Activated CD4-positive, alpha-beta T cell treated with anti-CD3 and anti-CD28 coated beads, Interleukin-2, amount 50 U/mL, for 1 hour (primary cell): ENCODE results near the gene RHCE.
"Not testable (repeated sequence)": the region's sequence is repeated elsewhere in the genome, so short reads cannot be mapped to it uniquely, and the experiment has no call there.

Experiments used
- DNase-seq: peaks from one replicate; pipeline ENCODE4 v3.0.0-alpha.2; 2020

The RHCE gene

DNA sequence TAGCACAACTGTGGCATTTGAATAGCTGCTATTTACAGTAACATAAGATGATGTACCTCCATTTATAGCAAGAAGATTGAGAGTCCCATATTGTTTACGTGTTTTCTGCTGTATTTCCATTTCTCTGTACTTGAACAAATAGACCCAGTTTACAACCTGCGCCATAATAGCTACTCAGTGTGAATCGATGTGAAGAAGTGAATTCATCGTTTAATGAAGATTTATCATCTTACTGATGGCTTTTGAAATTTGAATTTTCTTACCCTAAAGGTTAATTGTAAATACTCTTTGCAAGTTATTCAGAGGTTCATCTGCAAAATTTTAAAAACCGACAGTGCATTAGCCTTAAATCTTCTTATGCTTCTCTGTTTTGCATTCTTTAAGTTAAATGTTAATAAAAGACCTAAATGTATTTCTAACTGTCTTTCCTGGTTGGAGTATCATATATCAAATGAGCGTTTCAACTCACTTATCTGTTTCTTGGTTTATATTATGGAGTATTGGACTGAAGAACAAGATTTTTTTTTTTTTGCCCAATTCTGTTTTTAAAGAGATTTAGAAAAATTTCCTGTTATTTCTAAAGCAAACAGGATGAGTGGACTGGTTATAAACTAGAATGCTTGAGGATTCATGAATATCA lies 12.2 kb upstream of the RHCE start:
- no peak for DNase-seq

DNA sequence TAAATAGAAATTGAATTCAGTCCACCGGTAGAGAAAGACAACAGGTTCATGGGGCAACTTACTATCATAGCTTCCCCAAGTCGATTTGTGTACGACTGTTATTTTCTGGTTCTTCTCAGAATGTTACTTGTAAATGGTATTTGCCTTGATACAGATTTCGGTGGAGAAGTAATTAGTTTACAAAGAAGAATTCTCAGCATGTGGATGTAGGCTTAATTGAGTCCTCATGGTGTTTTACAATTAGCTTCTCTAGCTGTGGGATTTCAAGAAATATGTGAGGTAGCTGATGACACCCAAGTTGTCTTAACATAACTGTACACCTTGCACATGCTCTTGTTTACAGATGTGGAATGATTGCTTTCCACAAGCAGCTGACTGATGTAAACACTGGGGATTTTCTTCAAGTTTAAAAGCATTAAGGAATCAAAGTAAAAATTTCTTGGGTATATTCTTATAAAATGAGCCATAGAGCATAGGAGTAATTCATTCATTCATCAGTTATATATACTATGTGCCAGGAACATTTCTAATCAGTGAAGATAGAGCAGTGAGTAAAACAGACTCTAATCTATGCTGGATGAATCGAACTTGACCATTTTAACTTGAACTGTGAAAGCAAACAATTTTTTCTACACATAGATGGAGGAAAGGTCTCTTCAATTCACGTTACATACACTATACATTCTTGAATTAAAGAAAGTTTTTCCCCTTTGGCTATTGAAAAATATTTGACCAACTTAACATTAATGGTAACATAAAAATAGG lies 11.5 kb upstream of the RHCE start:
- no peak for DNase-seq

- no peak for DNase-seq
Measured at GRCh38 chr1:25430967-25431881, 10.6 kb upstream of the RHCE start.

GRCh38 chr1:25430073-25430966 lies 9.7 kb upstream of the RHCE start, which contains the start of gene MACO1:
Gene MACO1, plus strand, starts transcription at chr1:25430897. Its CDS starts 202 bp downstream, at chr1:25431099.
- peak; percentile 96 for DNase-seq

DNA sequence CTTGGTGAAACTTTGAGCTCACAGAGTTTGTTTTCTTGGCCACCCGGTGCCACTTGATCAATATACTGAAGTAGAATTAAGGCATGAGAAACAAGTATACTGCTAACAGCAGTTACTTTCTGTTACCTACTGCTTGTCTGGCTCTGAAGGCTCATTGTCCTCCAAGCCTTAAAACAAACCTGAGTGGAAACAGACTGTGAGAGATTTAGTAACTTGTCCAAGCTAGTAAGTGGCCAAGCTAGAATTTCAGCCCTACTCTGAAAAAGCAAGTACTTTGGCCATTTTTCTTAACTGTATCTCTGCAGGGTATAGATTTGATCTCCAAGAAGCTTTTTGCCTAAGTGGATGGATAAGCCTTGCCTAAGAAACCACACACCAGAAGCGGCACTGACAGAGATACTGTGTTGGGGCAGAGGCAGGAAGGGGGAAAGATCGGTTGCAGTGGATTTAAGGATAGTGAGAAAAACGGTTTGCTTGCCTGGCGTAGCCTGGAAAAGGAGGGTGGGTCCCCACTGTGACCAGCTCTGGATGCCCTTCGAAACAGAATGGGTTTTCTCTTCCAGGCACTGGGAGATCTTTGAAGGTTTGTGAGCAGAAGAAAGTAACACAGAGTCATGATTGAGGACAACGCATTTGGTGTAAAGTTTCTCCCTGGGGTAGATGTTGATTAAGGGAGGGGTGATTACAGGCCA lies 8.0 kb upstream of the RHCE start:
- DNase-seq, result no peak

- no peak for DNase-seq
Measured at GRCh38 chr1:25427696-25428095, 7.1 kb upstream of the RHCE start.

DNA sequence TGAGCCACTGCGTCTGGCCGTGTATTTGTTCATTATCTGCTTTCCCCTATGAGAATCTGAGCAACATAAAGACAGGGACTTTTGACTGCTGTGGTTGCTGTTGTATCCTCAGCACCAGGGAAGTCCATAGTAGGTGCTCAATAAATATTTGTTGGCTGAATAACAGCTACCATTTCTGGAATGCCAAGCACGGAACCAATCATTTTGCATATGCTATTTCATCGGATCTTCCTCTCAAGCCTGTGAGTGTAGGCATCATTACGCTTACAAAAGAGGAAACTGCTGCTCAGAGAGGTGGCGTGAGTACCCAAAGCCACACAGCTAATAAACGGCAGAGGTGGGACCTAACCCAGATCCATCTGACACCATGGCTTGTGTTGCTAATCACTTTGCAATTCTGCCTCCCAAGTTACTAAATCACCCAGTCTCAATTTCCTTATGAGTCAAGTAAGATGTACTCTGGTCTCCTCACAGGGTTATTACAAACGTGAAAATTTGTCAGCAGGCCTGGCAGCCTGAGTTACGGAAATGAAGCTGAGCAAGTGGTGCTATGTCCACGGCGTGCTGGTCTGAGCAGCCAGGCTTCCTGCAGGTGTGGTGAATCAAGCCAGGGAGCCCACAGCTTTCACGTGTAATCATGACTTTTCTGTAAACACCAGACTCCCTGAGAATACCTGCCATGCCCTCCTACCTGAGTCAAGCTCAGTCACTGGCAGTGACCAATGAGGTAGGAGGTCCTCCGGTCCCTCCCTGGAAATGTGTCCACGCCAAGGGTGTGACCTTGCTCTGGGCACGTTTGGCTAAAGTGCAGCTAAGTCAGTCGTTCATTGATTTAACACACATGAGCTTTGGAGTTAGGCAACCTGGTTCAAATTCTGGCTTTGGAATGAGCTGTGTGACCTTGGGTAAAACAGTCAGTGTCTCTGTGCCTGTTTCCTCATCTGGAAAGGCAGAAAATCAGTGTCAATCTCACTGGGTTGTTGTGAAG lies 4.8 kb upstream of the RHCE start:
- DNase-seq, result no peak

DNA sequence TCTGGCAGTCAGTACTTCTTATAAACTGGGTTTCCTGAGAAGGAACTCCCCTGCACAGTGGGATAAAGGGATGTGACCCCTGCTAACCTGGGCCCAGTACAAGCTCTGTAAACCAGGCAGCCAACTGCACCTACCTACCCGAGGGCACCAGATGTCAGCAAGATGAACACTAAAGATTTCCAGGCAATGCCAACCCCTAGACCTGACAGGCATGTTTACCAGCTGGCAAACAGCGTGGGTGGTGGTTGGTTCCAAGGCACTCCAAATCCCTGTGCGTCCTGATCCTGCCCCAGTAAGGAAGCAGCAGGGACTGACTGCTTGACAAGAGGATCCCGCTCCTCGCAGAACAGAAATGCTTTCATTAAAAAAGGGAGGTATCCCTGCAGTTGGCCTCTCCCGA lies 2.6 kb upstream of the RHCE start:
- not testable (repeated sequence) for DNase-seq

DNA sequence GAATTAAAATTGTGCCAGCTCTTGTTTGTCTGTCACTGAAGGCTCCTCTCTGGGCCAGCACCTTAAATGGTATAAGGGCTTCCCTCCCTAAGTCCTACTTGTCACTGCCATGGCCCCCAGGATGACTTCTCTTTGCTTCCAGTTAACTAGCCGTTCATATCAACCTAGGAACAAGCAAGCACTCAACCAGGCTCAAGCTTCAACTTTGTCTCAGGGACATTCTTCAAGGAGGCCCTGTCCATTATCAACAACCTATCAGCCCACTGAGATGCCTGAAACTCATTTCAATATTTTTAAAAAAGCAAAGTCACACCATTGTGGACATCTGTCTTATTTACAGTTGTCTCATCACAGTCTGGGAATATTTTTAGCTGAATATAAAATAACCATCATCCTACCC lies 1.3 kb downstream of the RHCE start:
- not testable (repeated sequence) for DNase-seq

GRCh38 chr1:25417280-25417679 lies 3.3 kb downstream of the RHCE start:
- not testable (repeated sequence) for DNase-seq

DNA sequence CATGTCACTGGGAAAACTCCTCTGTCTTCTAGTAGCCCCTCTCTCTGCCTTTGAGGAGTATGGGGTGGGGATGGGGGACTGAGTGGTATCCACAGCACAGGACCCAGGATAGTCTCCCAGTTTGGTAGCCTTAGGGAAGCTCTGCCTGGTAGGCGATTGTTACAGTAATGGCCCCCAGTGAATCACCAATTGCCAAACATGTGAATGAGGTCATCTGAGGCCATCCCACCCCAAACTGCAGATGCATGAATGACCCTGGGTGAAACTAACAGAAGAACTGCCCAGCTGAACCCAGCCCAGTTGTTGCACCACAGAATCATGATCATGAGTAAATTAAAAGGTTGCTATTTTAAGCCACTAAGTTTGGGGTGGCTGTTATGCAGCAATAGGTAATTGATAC lies 6.0 kb downstream of the RHCE start:
- DNase-seq, result not testable (repeated sequence)

DNA sequence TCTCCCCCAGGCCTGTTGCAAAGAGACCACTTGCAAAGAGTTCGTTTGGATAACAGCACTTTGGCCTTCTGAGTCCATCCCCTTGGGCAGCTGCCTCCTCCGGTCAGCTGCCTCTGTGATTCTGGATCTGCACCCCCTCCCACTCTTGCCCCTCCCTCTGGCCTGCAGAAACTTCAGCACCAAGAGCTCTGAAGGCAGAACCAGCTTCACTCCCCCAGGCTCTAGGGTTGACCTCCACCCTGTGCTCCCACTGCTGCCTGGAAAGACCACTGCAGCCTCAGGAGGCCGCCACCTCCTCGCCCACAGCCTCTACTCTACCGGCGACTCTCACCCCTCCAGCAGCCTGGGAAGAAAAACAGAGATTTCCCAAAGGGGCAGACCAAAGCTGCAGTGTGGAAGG lies 6.5 kb downstream of the RHCE start:
- DNase-seq, result not testable (repeated sequence)

DNA sequence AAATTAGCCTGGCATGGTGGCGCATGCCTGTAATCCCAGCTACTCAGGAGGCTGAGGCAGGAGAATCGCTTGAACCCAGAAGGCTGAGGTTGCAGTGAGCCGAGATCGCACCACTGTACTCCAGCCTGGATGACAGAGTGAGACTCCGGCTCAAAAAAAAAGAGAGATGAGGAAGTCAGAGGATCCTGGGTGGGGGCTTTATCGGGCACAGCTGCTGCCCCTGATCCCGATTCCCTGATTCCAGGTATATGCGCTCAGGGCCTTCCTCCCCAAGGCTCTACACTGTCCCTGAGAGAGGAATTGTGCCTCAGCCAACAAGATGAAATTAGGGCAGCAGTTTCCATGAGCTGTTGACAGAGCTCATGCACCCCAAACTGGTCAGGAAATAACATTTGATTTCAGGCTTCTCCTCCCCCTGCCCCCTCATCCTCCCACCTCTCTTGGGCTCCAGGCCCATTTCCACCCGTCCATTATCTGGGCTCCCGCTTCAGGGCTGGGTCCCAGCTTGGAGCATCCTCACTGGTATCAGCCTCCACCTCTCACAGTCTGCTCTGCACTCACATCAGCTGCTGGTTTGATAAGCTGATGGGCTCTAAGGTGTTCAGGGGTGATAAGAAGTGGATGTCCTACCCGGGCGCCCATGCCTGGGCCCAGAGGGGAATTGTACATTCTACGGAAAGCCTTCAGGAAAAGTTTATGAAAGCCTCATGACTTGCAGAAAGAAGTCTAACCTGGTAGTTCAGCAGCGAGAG lies 7.6 kb downstream of the RHCE start:
- DNase-seq, result not testable (repeated sequence)

DNA sequence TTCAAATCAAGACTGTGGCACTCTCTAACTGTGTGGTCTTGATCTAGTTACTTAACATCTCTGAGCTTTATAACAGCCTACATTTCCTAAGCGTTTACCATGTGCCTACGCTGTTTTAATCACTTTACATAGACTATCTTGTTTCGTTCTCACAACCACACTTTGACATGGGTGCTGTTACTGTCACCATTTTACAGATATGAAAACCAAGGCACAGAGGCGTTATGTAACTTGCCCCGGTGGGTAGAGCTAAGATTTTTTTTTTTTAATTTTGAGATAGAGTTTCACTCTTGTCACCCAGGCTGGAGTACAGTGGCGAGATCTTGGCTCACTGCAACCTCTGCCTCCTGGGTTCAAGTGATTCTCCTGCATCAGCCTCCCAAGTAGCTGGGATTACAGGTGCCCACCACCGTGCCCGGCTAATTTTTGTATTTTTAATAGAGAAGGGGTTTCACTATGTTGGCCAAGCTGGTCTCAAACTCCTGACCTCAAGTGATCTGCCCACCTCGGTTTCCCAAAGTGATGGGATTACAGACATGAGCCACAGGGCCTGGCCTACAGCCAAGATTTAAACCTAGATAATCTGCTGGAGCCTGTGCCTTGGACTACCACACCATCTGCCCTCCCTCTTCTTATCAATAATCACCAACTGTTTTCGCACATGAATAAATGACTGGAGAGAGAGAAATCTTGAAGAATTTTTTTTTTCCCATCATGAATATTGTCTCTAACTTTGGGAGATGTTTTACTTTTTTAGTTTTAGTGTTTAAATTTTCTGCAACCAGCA lies 10.8 kb downstream of the RHCE start:
- DNase-seq, result not testable (repeated sequence)

DNA sequence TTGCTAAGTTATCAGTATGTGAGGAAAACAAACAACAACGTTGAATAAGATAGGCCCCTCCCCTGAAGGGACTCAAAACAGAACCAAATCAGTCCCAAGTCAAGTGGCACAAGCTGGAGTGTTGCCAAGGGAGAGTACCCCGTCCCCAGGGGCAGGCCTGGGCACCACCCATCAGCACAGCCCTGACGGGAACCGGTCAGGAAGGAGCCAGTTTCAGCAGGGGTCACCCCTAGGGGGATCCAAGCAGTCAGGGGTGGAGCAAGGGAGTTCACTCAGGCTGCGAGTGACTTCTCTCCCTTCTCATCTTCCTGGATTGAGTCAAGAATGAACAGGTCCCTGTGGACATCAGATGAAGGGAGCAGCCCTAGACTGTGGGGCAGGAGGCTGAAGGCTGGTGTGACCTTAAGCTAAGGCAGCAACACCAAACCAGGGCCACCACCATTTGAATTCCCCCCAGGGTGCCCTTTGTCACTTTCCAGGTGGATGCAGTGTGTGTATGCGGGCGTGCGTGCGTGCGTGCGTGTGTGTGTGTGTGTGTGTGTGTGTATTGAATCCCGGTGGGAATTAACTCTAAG lies 14.8 kb downstream of the RHCE start:
- DNase-seq, result not testable (repeated sequence)

DNA sequence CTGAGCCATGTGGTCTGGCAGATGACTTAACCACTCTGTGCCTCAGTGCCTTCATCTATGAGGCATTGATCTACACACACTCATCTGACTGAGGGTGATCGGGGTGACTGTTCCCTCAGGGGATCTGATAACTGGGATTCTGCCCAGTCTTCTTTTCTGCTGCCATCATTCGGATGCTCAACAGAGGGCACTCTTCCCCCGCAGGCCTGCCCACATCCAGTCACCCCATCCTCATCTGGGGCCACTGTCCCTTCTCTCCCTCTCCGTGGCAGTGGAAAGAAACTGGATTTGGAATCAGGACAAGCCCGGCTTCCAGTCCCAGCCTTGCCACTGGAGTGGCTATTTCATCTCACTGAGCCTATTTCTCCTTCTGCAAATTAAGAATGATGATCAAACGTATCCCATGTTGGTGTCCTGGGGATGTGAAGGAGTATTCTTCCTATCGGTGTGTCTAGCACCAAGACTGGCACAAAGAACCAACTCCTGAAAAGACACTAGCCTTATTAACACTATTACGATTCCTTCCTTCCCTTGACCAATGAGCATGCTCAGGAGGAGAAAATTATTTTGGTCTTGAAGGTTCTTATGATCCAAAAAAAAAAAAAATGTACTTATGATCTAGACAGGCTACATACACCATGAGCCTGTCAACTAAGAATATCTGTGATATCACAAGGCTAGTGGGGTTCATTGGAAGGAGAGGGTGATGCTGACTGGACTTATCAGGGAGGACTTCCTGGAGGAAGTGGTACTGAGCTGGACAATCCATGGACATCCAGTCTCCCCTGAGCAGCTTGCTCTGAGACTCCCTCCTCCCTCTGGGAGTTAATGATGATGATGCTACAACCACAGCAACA lies 17.4 kb downstream of the RHCE start:
- peak; percentile 1 for DNase-seq

- not testable (repeated sequence) for DNase-seq
Measured at GRCh38 chr1:25398079-25398478, 22.5 kb downstream of the RHCE start.
